GM19043 (cell line): ENCODE data around the gene LPAR3.

ENCODE experiments used
- ATAC-seq: cut with Tn5 transposase; IDR thresholded peaks from one replicate; pipeline ENCODE4 v1.9.1; 2021; ENCODE audit warnings: low read depth; ENCODE audit not compliant: unreplicated experiment

Gene LPAR3

GRCh38 chr1:84780000-84780716 lies 112.8 kb downstream of the LPAR3 start:
- ATAC-seq: no peak

DNA sequence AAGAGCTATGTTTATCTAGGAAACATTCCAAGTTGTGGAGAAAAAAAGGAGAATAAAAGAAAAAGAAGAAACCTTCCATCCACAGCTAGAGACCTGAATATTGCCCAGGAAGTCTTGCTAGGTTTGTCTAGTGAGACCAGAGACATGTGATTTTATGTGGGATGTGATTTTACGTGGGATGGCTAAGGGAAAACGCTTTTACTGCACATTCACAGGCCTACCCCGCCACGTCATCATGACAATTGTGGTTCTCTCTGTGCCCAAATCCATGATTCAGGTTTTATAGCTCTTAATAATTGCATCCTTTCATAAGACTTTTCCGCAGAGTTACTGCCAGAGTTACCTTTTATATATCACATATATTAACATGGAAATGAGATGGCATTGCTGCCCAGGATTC lies 116.4 kb downstream of the LPAR3 start:
- ATAC-seq: no peak

- ATAC-seq: no peak
These were observed 117.5 kb downstream of the LPAR3 start for GRCh38 chr1:84775535-84775920.

DNA sequence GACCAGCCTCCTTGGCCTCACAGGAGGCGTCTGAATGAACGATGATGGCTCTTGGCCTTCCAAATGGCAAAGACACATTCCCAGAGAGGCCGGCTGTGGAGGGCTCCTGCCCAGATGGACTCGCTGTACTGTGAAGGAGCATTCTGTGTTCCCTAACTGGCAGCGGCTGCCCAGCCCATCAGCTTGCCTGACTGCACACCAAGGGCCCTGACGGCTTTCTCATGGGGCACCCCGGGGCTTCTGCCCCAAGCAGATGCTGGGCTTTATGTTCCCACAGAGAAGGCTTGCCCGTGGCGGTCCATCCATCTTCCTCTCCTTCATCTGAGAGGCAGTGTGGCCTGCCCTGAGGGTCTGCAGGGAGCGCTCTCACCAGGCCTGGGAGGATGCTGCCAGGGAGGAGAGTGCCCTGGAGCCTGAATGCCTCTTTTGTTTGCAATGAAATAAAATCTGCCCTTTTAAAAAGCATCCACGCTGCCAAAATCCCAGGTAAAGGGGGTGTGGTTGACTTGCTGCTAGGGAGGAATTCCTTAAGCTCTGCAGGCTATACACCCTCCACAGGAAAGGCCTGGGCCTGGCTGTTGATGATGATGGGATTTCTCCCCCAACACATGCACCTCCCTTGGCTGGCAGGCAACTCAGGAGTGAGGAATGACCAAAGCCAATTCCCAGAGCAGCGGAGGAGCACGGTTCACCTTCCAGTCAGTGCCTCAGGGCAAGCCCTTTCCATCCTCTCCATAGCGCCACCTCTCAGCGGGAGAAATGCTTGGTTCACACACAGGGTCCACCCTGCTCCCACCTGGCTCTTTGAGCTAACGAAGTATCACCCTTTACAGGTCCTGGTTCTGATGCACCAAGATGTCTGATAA lies 118.1 kb downstream of the LPAR3 start:
- ATAC-seq: no peak

GRCh38 chr1:84773933-84774497 lies 119.0 kb downstream of the LPAR3 start:
- ATAC-seq: no peak

GRCh38 chr1:84773195-84773594 lies 119.8 kb downstream of the LPAR3 start:
- ATAC-seq: no peak

DNA sequence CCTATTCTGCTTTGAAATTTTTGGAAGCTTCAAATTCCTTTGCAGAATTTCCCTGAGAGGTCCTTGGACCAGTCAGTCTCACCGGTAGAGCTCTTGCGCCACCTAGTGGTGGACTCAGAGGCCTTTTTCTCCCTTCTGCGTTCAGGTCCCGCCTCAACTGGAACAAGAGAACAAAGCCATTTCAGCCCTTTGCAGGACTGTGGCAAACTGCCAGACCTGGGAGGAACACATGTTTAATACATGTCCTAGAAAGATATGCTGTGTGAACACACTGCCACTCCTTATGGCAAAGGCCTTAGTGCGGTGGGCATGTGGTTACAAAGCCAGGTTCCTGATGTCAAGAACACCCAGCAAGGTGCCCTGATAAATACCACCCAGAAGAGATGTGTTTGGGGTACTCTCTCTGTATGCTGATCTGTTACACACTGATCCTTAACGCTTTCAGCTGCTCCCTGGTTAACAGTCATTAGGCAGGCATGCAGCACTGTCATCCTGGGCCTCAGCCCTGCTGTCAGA lies 120.5 kb downstream of the LPAR3 start:
- peak; percentile 77 for ATAC-seq

DNA sequence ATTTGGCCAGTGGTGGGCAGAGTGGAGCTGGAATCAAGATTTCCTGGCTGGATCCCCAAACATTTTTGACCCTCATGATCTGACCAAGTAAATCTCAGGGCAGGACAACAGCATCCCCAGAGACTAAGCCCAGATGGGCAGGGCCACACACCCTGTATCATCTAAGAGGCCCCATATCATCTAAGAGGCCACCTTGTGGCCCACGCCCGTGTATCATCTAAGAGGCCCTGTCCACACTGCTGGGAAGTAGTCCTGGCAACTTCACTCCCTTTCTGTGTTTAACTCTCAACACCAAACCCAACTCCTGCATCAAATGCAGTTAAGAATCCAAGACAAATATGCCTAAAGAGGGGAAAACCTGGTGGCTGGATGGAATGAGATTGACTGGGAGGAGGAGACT lies 121.1 kb downstream of the LPAR3 start:
- no peak for ATAC-seq

DNA sequence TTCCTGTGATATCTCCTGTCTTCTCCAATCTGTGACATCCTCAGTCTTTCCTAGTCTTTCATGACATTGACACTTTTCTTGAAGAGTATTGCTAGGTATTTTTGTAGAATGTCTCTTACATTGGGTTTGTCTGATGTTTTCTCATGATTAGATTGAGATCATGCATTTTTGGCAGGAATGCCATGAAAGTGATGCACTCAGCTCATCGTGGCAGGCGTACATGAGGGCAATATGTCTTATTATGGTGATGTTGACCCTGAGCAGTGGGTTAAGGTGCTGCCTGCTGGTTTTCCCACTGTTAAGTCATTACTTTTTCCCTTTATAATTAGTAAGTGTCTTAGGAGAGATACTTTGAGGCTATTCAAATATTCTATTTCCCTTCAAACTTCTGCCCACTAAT lies 122.5 kb downstream of the LPAR3 start:
- ATAC-seq: no peak

- no peak for ATAC-seq
These were observed 123.4 kb downstream of the LPAR3 start for GRCh38 chr1:84769636-84770035.

GRCh38 chr1:84768634-84769033 lies 124.4 kb downstream of the LPAR3 start:
- no peak for ATAC-seq

DNA sequence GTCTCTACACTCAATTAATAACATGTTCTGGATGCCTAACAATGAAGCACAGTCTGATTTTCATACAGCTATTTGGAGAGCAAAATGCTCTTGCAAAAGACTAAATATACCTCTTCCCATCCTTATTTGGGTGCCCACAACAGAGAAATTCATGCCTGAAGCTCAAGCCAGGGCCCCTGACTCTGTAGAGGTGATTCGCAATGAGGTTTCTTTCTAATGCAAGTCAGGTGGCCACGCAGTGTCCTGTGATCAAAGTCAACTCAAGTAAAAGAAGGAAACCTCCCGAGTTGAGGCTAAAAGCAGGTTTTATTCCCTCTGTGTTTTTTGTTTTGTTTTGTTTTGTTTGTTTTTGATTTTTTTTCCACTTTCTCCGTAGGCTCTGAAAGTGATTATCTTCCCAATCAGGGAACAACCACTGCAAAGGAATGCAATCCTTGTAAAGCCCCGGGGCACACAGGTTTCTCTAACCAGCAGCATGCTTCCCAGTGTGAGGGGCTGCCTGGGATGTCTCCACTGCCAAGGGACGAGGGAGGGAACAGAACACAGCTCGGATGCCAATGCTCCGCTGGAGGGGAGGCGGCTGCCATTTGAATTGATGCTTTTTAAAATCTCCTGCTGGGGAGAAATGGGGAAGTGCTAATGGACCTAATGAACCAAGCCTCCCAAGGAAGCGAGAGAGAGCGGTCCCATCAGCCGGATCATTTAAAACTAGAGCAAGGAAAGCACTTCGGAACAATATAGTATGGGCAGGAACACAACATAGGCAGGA lies 128.9 kb downstream of the LPAR3 start:
- ATAC-seq: no peak

DNA sequence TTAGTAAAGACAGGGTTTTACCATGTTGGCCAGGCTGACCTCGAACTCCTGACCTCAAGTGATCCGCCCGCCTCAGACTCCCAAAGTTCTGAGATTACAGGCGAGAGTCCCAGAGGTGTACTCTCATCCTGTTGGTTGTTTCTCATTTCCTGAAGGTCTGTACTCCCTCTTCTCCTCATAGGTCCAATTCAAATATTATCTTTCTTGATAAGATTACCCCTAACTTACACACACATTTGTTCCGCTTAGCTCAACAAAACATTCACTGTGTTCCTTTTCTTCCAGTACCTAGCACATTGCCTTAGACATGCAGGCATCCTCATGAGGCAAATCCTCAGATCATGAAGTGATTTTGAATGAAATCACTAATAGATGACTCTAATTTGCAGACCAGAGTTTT lies 130.3 kb downstream of the LPAR3 start:
- no peak for ATAC-seq
